ENCODE results near the gene UBE2D3.

The UBE2D3 gene

DNA sequence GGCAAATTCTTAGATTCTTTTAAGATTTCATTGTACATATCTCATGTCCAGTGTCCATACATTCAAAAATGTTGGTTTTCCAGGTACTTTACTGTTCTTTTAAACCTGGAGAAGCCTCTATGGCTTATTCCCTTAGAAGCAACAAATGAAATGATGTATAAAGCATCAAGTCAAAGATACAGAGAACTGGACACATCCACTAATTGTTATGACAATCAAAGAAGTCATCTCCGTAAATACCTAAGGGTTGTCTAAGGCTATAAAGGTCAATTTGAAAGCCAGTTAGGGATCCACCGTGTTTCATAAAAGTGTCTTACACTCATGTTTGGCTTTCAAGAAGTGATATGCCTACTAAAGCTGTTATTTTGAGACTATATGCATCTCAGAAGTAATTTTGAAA lies 32.4 kb downstream of the UBE2D3 start:
- peaks cover 12% of the 10 kb centered on the region for H3K36me3 ChIP-seq (ENCODE audit: control insufficient read depth, insufficient read depth, low read length)
- 93 to 94% methylated on average over 2 of the region's 2 CpGs for WGBS, 2 experiments
- no peaks in the 10 kb centered on the region for H3K27me3 ChIP-seq (ENCODE audit: control insufficient read depth, insufficient read depth, low read length, poor library complexity, severe bottlenecking)
- no peaks in the 10 kb centered on the region for H3K4me1 ChIP-seq (ENCODE audit: control insufficient read depth, insufficient read depth, low read length)
- H3K4me3 ChIP-seq (ENCODE audit: insufficient read depth, low read depth, low read length), result no peak overlapping the region
- H3K9me3 ChIP-seq (ENCODE audit: control insufficient read depth, low read length), result no peaks in the 10 kb centered on the region
- no peak overlapping the region for H3K27ac ChIP-seq (ENCODE audit: insufficient read depth, low read depth, low read length, poor library complexity, severe bottlenecking)

GRCh38 chr4:102792361-102792936 lies 34.9 kb downstream of the UBE2D3 start:
- no peaks in the 10 kb centered on the region for H3K27me3 ChIP-seq (ENCODE audit: control insufficient read depth, insufficient read depth, low read length, poor library complexity, severe bottlenecking)
- 97 to 100% methylated on average over 2 of the region's 2 CpGs for WGBS, 2 experiments
- no peaks in the 10 kb centered on the region for H3K4me1 ChIP-seq (ENCODE audit: control insufficient read depth, insufficient read depth, low read length)
- H3K27ac ChIP-seq (ENCODE audit: insufficient read depth, low read depth, low read length, poor library complexity, severe bottlenecking), result no peak overlapping the region
- no peaks in the 10 kb centered on the region for H3K9me3 ChIP-seq (ENCODE audit: control insufficient read depth, low read length)
- H3K4me3 ChIP-seq (ENCODE audit: insufficient read depth, low read depth, low read length), result no peak overlapping the region
- peaks cover 2% of the 10 kb centered on the region for H3K36me3 ChIP-seq (ENCODE audit: control insufficient read depth, insufficient read depth, low read length)

GRCh38 chr4:102791318-102791835 lies 36.0 kb downstream of the UBE2D3 start:
- no peaks in the 10 kb centered on the region for H3K4me1 ChIP-seq (ENCODE audit: control insufficient read depth, insufficient read depth, low read length)
- 79 to 82% methylated on average over 7 of the region's 7 CpGs for WGBS, 2 experiments
- no peak overlapping the region for H3K27ac ChIP-seq (ENCODE audit: insufficient read depth, low read depth, low read length, poor library complexity, severe bottlenecking)
- H3K27me3 ChIP-seq (ENCODE audit: control insufficient read depth, insufficient read depth, low read length, poor library complexity, severe bottlenecking), result no peaks in the 10 kb centered on the region
- peaks cover 2% of the 10 kb centered on the region for H3K36me3 ChIP-seq (ENCODE audit: control insufficient read depth, insufficient read depth, low read length)
- H3K4me3 ChIP-seq (ENCODE audit: insufficient read depth, low read depth, low read length), result no peak overlapping the region
- no peaks in the 10 kb centered on the region for H3K9me3 ChIP-seq (ENCODE audit: control insufficient read depth, low read length)

DNA sequence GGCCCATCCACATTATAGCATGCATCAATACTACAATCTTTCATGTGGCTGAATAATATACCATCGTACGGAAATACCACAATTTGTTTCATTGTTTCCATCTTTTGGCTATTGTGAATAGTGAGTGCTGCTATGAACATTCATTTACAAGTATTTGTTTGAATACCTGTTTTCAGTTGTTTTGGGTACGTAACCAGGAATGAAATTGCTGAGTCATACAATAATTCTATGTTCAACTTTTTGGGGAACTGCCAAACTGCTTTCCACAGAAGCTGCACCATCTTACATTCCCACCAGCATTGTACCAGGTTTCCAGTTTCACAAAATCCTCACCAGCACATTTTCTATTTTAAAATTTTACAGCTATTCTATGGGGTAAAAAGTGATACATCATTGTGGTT lies 38.0 kb downstream of the UBE2D3 start:
- H3K4me3 ChIP-seq (ENCODE audit: insufficient read depth, low read depth, low read length), result no peak overlapping the region
- H3K27ac ChIP-seq (ENCODE audit: insufficient read depth, low read depth, low read length, poor library complexity, severe bottlenecking), result no peak overlapping the region
- no peaks in the 10 kb centered on the region for H3K36me3 ChIP-seq (ENCODE audit: control insufficient read depth, insufficient read depth, low read length)
- H3K9me3 ChIP-seq (ENCODE audit: control insufficient read depth, low read length), result no peaks in the 10 kb centered on the region
- no peaks in the 10 kb centered on the region for H3K27me3 ChIP-seq (ENCODE audit: control insufficient read depth, insufficient read depth, low read length, poor library complexity, severe bottlenecking)
- 96 to 98% methylated on average over 3 of the region's 3 CpGs for WGBS, 2 experiments
- H3K4me1 ChIP-seq (ENCODE audit: control insufficient read depth, insufficient read depth, low read length), result no peaks in the 10 kb centered on the region

- no peaks in the 10 kb centered on the region for H3K36me3 ChIP-seq (ENCODE audit: control insufficient read depth, insufficient read depth, low read length)
- no peak overlapping the region for H3K27ac ChIP-seq (ENCODE audit: insufficient read depth, low read depth, low read length, poor library complexity, severe bottlenecking)
- no peak overlapping the region for H3K4me3 ChIP-seq (ENCODE audit: insufficient read depth, low read depth, low read length)
- no peaks in the 10 kb centered on the region for H3K4me1 ChIP-seq (ENCODE audit: control insufficient read depth, insufficient read depth, low read length)
- H3K27me3 ChIP-seq (ENCODE audit: control insufficient read depth, insufficient read depth, low read length, poor library complexity, severe bottlenecking), result no peaks in the 10 kb centered on the region
- no peaks in the 10 kb centered on the region for H3K9me3 ChIP-seq (ENCODE audit: control insufficient read depth, low read length)
- 96 to 97% methylated on average over 3 of the region's 3 CpGs for WGBS, 2 experiments
Measured at GRCh38 chr4:102787944-102788343, 39.4 kb downstream of the UBE2D3 start.

DNA sequence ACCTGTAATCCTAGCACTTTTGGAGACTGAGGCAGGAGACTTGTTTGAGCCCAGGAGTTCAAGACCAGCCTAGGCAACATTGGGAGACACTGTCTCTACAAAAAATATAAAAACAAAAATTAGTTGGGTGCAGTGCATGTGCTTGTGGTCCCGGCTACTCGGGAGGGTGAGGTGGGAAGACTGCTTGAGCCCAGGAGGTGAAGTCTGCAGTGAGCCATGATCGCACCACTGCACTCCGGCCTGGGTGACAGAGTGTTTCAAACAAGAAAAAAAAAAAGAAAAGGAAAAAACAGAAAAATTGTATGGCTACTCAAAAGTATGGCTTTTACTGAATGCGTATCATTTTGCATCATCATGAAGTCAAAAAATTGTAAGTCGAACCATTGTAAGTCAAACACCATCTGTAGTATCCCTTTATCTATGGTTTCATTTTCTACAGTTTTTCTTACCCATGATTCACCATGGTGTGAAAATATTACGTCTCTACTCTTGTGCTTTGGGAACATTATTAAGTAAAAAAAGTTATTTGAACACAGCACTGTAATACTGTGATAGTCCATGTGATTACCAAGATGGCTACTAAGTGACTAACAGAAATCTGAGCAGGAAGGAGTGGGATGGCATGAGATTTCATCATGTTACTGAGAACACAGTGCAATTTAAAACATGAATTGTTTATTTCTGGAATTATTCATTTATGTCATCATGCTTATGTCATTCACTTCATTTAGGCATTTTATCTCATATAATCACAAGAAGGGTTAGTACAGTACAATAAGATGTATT lies 40.1 kb downstream of the UBE2D3 start:
- Histone ChIP-seq H3K27ac (ENCODE audit: insufficient read depth, low read depth, low read length, poor library complexity, severe bottlenecking) (no peak overlapping the region), H3K4me3 (ENCODE audit: insufficient read depth, low read depth, low read length) (no peak overlapping the region), H3K4me1 (ENCODE audit: control insufficient read depth, insufficient read depth, low read length) (no peaks in the 10 kb centered on the region), H3K27me3 (ENCODE audit: control insufficient read depth, insufficient read depth, low read length, poor library complexity, severe bottlenecking) (no peaks in the 10 kb centered on the region), H3K9me3 (ENCODE audit: control insufficient read depth, low read length) (no peaks in the 10 kb centered on the region), H3K36me3 (ENCODE audit: control insufficient read depth, insufficient read depth, low read length) (no peaks in the 10 kb centered on the region)
- 93 to 97% methylated on average over 6 to 7 of the region's 7 CpGs for WGBS, 2 experiments

GRCh38 chr4:102786279-102786678 lies 41.1 kb downstream of the UBE2D3 start:
- H3K4me3 ChIP-seq (ENCODE audit: insufficient read depth, low read depth, low read length), result no peak overlapping the region
- H3K36me3 ChIP-seq (ENCODE audit: control insufficient read depth, insufficient read depth, low read length), result no peaks in the 10 kb centered on the region
- no peaks in the 10 kb centered on the region for H3K9me3 ChIP-seq (ENCODE audit: control insufficient read depth, low read length)
- no peaks in the 10 kb centered on the region for H3K4me1 ChIP-seq (ENCODE audit: control insufficient read depth, insufficient read depth, low read length)
- no peak overlapping the region for H3K27ac ChIP-seq (ENCODE audit: insufficient read depth, low read depth, low read length, poor library complexity, severe bottlenecking)
- H3K27me3 ChIP-seq (ENCODE audit: control insufficient read depth, insufficient read depth, low read length, poor library complexity, severe bottlenecking), result no peaks in the 10 kb centered on the region
- WGBS, 2 experiments, result 84 to 88% methylated on average over 1 of the region's 1 CpG

GRCh38 chr4:102783006-102783405 lies 44.3 kb downstream of the UBE2D3 start:
- Histone ChIP-seq H3K9me3 (ENCODE audit: control insufficient read depth, low read length) (no peaks in the 10 kb centered on the region), H3K4me1 (ENCODE audit: control insufficient read depth, insufficient read depth, low read length) (no peaks in the 10 kb centered on the region), H3K36me3 (ENCODE audit: control insufficient read depth, insufficient read depth, low read length) (no peaks in the 10 kb centered on the region), H3K27ac (ENCODE audit: insufficient read depth, low read depth, low read length, poor library complexity, severe bottlenecking) (no peak overlapping the region), H3K27me3 (ENCODE audit: control insufficient read depth, insufficient read depth, low read length, poor library complexity, severe bottlenecking) (no peaks in the 10 kb centered on the region), H3K4me3 (ENCODE audit: insufficient read depth, low read depth, low read length) (no peak overlapping the region)
- 83 to 92% methylated on average over 2 of the region's 2 CpGs for WGBS, 2 experiments

DNA sequence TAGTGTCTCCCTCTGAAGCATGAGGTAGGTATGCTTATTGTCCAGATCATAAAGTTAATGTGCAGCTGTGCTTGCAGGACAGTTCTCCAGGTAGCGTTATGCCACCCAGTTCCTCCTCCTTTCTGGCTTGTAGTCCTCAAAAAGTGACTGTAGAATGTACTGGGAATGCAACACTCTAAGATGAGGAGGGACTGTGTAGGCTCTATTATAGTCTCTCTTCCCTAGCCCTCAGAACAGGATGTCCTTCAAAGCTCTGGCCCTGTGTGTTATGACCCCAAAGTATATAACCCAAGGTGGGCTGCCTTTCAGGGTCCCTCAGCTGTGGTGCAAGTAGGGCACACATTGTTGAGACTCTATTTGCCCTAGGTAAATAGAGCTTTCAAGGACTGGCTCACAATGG lies 45.8 kb downstream of the UBE2D3 start:
- Histone ChIP-seq H3K9me3 (ENCODE audit: control insufficient read depth, low read length) (no peaks in the 10 kb centered on the region), H3K27ac (ENCODE audit: insufficient read depth, low read depth, low read length, poor library complexity, severe bottlenecking) (no peak overlapping the region), H3K4me3 (ENCODE audit: insufficient read depth, low read depth, low read length) (no peak overlapping the region), H3K4me1 (ENCODE audit: control insufficient read depth, insufficient read depth, low read length) (no peaks in the 10 kb centered on the region), H3K27me3 (ENCODE audit: control insufficient read depth, insufficient read depth, low read length, poor library complexity, severe bottlenecking) (no peaks in the 10 kb centered on the region), H3K36me3 (ENCODE audit: control insufficient read depth, insufficient read depth, low read length) (no peaks in the 10 kb centered on the region)
- 80 to 100% methylated on average over 1 of the region's 1 CpG for WGBS, 2 experiments

GRCh38 chr4:102780476-102781144 lies 46.7 kb downstream of the UBE2D3 start:
- no peak overlapping the region for H3K27ac ChIP-seq (ENCODE audit: insufficient read depth, low read depth, low read length, poor library complexity, severe bottlenecking)
- H3K4me3 ChIP-seq (ENCODE audit: insufficient read depth, low read depth, low read length), result no peak overlapping the region
- H3K27me3 ChIP-seq (ENCODE audit: control insufficient read depth, insufficient read depth, low read length, poor library complexity, severe bottlenecking), result no peaks in the 10 kb centered on the region
- H3K4me1 ChIP-seq (ENCODE audit: control insufficient read depth, insufficient read depth, low read length), result no peaks in the 10 kb centered on the region
- WGBS, 2 experiments, result 91 to 92% methylated on average over 5 of the region's 5 CpGs
- no peaks in the 10 kb centered on the region for H3K36me3 ChIP-seq (ENCODE audit: control insufficient read depth, insufficient read depth, low read length)
- no peaks in the 10 kb centered on the region for H3K9me3 ChIP-seq (ENCODE audit: control insufficient read depth, low read length)
